Pericardium fibroblast (primary cell): Measurements from ENCODE around the gene FAM107A. TPM values are rescaled to one million over a fixed set of nuclear protein-coding genes. Genes with fewer than 3 reads are reported as not detected.

Experiments used
- total RNA-seq: library from RNA; depleted of rRNA; stranded (reverse); fragments of >200 nt; gene quantifications from 2 replicates; pipeline ENCODE4 v1.2.3, GENCODE V29; 2015

The FAM107A gene, protein sequence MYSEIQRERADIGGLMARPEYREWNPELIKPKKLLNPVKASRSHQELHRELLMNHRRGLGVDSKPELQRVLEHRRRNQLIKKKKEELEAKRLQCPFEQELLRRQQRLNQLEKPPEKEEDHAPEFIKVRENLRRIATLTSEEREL
- 2.6 and 7.7 TPM in 2 replicates for total RNA-seq

DNA sequence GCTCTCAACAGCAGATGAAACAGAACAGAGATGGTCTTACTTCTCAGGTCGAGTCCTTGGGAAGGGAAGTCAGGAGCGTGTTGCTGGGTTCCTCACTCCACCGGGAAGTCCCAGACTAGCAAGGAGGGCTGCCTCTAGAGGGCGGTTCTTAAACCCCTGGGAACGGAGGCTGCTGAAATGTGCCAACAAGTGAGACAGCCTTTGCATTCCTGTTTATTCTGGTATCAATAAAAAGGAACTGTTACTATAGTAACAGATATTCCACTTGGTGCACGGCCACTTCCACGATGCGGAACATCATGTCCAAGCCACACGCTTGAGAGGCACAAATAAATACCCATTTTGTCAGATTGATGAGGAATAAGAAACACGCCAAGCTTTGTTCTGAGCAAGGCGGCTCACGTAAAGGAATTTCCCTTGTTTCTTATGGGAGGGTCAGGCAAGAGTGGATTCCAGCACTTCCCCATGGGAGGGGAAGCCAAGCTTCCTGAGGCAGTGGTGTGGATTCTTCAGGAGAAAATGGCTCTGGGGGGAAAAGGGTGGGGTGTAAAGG, at the start of gene FAM107A:
Gene FAM107A, minus strand, starts transcription at position 123 of the 553 bp plus-strand sequence. CDS start 7,531 bp downstream, outside the sequence.

DNA sequence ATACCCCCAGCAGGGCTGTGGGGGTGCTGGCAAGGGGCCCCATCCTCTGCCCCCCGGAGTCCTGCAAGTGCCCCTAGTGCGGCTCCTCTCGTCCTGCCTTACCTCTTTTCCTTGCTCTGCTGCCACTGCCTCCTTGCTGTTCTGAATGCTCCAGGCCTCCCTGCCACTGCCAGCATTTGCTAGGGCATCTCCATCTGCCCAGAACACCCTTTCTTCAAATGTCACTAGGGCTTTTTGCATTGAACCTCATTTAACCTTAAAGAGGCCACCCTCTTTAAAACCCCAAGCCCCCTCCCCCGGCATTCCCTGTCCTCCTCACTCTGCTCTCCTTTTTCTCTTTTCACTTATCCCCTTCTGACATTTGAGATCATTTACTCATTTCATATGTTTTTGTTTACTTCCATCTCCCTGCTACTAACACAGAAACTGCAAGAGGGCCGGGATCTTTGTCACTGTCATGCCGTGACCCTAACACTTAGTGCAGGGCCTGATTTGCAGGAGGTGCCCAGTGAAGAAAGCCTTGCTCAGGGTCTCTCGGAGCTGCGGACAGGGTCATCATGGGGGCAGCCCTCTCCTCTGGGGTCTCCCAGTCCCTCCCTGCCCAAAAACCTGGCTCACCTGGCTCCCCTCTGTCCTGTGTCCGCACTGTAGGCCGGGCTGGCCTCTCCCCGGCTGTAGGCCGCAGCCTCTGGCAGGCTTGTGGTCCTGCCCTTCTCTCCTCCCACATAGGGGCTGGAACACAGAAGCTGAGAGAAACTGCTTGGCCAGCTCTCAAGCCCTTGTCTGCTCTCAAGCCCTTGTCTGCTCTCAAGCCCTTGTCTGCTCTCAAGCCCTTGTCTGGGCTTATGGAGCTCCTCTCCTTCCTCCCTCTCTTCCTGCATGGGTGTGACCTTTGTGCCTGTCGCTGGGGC, 40.4 kb downstream of the FAM107A start, which contains the start of gene ACOX2:
Gene ACOX2, minus strand, starts transcription at position 690 of the 911 bp plus-strand sequence. CDS start 2,084 bp downstream, outside the sequence.

Other genes with a start within 250 kb of the FAM107A start
- 39.7 and 56.2 TPM in 2 replicates for gene PXK, start 244.5 kb downstream of the FAM107A start, total RNA-seq
- 68.1 and 116 TPM in 2 replicates for gene PDHB, start 143.6 kb downstream of the FAM107A start, total RNA-seq
- gene KCTD6, start 85.3 kb downstream of the FAM107A start, total RNA-seq, result 8.9 and 13.6 TPM in 2 replicates
- gene ACOX2, start 40.2 kb downstream of the FAM107A start, total RNA-seq, result 8.2 and 30.9 TPM in 2 replicates
- gene FAM3D, start 89.4 kb upstream of the FAM107A start, total RNA-seq, result not detected in 2 replicates